NCI-H69 (cell line): ENCODE results near the gene FMC1.

Source experiments
- DNase-seq: peaks from one replicate; lab custom pipeline; 2025; lab: John Stamatoyannopoulos, UW

Gene FMC1

DNA sequence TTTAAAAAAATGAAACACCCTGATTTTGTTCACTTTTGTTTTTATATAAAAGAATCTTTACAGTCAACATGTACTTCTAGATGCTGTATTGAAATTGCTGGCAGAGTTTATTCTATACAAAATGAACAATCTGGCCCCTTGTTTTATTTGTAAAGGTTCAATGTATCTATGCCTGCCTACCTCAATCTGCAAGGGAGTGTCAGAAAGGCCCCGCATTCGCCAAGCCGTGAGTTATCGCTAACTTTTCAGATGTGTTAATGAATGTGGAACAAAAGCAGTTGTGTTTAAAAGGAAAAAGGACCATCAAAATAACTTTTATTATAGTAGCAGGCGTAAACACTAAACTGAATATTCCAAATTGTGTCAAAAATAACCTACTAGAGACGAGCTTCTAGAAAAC is 33.1 kb downstream of the FMC1 start:
- no peak for DNase-seq

DNA sequence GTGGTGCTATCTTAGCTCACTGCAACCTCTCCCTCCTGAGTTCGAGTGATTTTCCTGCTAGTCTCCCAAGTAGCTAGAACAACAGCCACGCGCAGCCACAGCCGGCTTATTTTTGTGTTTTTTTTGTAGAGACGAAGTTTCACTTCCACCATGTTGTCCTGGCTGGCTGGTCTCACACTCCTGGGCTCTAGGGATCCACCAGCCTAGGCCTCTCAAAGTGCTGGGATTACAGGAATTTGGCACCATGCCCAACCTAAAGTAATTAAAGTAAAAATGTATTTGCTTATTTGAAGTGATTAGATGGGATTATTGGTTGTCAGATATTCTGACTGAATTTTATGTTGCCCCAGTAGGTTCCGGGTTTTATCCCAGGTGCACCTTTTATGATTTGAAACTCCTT is 41.3 kb downstream of the FMC1 start:
- peak; percentile 9 for DNase-seq

DNA sequence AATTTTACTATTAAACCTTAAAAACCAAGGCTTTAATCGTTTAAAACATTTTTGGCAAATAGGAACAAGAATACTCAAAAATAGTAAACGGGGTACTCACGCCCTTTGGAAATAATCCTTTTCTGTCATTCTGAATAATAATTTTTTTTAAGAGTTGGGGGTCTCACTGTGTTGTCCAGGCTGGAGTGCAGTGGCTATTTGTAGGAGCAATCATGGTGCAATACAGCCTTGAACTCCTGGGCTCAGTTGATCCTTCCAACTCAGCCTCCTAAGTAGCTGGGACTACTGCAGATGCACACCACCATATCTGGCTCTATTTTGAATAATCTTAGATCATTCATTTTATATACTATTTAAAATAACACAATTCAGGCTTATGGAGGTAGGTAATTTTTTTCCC is 43.5 kb downstream of the FMC1 start:
- no peak for DNase-seq

DNA sequence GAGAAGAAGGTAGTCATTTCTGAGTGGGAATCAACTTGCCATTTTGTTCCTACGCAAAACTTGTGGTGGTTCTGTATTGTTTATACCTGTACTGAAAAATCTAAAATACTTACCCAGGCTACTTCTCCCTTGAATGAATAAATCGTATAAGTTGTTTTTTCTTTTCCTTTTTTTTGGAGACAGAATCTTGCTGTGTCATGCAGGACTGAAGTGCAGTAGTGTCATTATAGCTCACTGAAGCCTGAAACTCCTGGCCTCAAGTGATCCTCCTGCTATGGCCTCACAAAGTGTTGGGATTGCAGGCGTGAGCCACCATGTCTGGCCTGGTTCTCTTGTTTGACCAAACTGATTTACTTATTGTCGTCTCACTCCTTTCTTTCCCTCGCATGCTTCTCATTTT is 46.5 kb downstream of the FMC1 start:
- DNase-seq = no peak

DNA sequence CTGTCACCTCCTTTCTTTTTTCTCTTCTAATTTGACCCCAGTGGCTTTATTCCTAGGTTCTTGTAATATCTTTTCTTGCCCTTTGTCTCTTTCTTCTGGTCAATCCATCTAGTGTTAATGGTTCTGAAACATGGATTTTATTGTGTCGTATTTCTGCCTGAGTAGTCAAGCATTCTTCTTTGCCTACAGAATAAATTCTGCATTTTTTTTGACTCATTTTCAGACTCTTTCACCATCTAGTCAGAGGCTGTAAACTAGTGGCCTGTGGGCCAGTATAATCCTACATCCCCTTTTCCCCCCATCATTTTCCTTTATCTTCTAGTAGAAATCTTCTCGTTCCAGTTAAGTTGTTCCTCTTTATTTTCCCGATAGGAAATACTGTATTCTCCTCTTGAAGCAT is 48.0 kb downstream of the FMC1 start:
- DNase-seq = no peak

DNA sequence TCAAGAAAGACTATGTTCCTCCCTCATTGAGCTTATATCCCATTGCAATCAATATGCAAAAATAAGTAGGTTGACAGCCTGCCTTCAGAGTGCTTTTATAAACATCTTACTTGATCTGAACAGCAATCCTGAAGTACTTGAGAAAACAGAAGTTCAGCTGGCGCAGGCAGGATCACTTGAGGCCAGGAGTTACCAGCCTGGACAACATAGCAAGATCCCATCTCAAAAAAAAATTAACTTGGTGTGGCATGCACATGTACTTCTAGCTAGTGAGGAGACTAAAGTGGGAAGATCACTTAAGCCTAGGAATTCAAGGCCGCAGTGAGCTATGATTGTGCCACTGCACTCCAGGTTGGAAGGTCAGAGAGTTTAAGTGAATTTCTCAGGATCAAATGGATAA is 48.6 kb downstream of the FMC1 start:
- DNase-seq = no peak

DNA sequence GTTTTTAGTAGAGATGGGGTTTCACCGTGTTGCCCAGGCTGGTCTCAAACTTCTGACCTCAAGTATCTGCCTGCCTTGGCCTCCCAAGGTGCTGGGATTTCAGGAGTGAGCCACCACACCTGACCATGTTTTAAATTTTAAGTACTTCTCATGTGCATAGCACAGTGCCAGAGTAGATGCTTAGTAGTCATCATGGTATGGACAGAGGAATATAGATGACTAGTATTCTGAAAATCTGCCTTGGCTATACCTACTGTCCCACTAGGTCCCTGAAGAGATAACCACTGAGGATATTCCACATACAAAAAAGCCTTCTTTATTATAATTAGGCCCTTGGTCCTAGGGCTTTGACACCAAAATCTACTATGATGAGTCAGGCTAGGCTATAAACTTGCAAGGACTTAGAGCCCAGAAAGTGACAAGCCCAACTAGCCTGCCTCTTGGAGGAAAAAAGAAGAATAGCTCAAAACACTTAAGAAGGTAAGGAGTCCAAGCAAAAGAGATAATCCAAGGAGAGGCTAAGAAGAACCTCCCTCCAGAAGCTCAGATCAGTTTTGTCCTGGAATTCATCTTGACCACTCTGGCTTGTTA is 52.6 kb downstream of the FMC1 start:
- no peak for DNase-seq

DNA sequence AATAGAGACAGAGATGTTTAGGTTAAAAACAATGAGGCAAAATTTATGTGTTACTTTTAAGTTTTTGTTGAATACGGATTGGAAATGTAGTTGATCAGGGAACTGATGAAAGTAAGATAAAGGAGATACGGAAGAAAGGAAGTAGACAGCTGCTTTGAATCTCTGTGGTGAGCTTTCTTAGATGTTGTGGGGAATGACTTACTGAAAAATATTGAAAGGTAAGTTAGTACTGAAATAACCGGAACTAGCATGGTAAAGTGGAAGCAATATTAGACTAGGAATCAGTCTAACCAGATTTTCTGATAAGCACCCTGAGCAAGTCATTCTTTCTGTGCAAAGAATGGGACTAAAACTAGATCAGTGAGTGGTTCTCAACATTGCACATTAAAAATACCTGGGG is 53.4 kb downstream of the FMC1 start:
- DNase-seq = no peak
